Neural cell (in vitro differentiated cells): ENCODE results near the gene TMEM131L. TPM values are rescaled to one million over a fixed set of nuclear protein-coding genes. Genes with fewer than 3 reads are reported as not detected.
"Not testable (repeated sequence)": the region's sequence is repeated elsewhere in the genome, so short reads cannot be mapped to it uniquely, and the experiment has no call there.

Source experiments
- H2AFZ ChIP-seq: fragments of 200-600, 300-800 bp; sonication (generic), shearing (Covaris generic); 2 replicates; pipeline ENCODE4 v1.6.0; 2014; ENCODE audit warnings: low read depth, mild to moderate bottlenecking, antibody characterized with exemption, low read length, moderate library complexity
- H3F3A ChIP-seq: fragments of 200-600 bp; shearing (Covaris generic); 2 replicates; pipeline ENCODE4 v1.6.1; 2016; ENCODE audit warnings: mild to moderate bottlenecking, moderate library complexity, mixed read lengths, antibody characterized with exemption, low read length; ENCODE audit not compliant: insufficient read depth, poor library complexity, severe bottlenecking
- H3K27ac ChIP-seq: fragments of 200-600, 300-800 bp; sonication (generic), shearing (Covaris generic); 2 replicates; pipeline ENCODE4 v1.5.1; 2014; ENCODE audit warnings: mild to moderate bottlenecking, low read length, moderate library complexity
- H3K27me3 ChIP-seq: fragments of 300-800, 200-600 bp; sonication (generic), shearing (Covaris generic); 2 replicates; pipeline ENCODE4 v1.6.0; 2014; ENCODE audit warnings: mild to moderate bottlenecking, low read depth, low read length, moderate library complexity; ENCODE audit not compliant: insufficient read depth
- H3K36me3 ChIP-seq: fragments of 300-800, 200-600 bp; sonication (generic), shearing (Covaris generic); 2 replicates; pipeline ENCODE4 v1.5.1; 2014; ENCODE audit warnings: mild to moderate bottlenecking, antibody characterized with exemption, low read length, moderate library complexity; ENCODE audit not compliant: insufficient read depth
- H3K4me2 ChIP-seq: fragments of 300-800, 200-600 bp; sonication (generic), shearing (Covaris generic); 2 replicates; pipeline ENCODE4 v1.6.0; 2014; ENCODE audit warnings: mild to moderate bottlenecking, low read length
- H3K4me3 ChIP-seq: fragments of 300-800, 200-600 bp; sonication (generic), shearing (Covaris generic); 2 replicates; pipeline ENCODE4 v1.5.1; 2014; ENCODE audit warnings: mild to moderate bottlenecking, low read length, moderate library complexity
- H3K79me2 ChIP-seq: fragments of 200-600 bp; shearing (Covaris generic); replicated peaks from 2 replicates; pipeline ENCODE4 v1.6.0; 2014; ENCODE audit warnings: mild to moderate bottlenecking, low read length, moderate library complexity; ENCODE audit not compliant: insufficient read depth
- H3K9ac ChIP-seq: fragments of 300-800, 200-600 bp; sonication (generic), shearing (Covaris generic); 2 replicates; pipeline ENCODE4 v1.6.1; 2016; ENCODE audit warnings: mild to moderate bottlenecking, low read length, mixed read lengths
- H3K9me2 ChIP-seq: fragments of 200-600 bp; shearing (Covaris generic); 2 replicates; pipeline ENCODE4 v1.6.1; 2016; ENCODE audit warnings: mild to moderate bottlenecking, low read length, mixed read lengths; ENCODE audit not compliant: insufficient read depth
- H3K9me3 ChIP-seq: fragments of 200-600, 300-800 bp; sonication (generic), shearing (Covaris generic); 2 replicates; pipeline ENCODE4 v1.6.1; 2016; ENCODE audit warnings: mild to moderate bottlenecking, mixed run types, low read length, moderate library complexity, mixed read lengths
- H4K20me1 ChIP-seq: fragments of 200-600 bp; shearing (Covaris generic); 2 replicates; pipeline ENCODE4 v1.6.1; 2016; ENCODE audit warnings: mild to moderate bottlenecking, mixed run types; ENCODE audit not compliant: insufficient read depth
- EP300 ChIP-seq: fragments of 450-650 bp; conservative IDR thresholded peaks from 2 replicates; pipeline ENCODE4 v1.6.1; 2014; ENCODE audit warnings: antibody characterized with exemption, mild to moderate bottlenecking, moderate library complexity; ENCODE audit not compliant: poor library complexity, severe bottlenecking
- EZH2 ChIP-seq: fragments of 200-600, 300-800 bp; shearing (Covaris generic), sonication (generic); IDR thresholded peaks from 2 replicates; pipeline ENCODE4 v1.6.1; 2014; ENCODE audit warnings: antibody characterized with exemption, low read length, borderline replicate concordance, mild to moderate bottlenecking; ENCODE audit not compliant: insufficient read depth, poor library complexity, severe bottlenecking
- MXI1 ChIP-seq: fragments of 450-650 bp; conservative IDR thresholded peaks from 2 replicates; pipeline ENCODE4 v1.6.1; 2014; ENCODE audit warnings: antibody characterized with exemption, mild to moderate bottlenecking; ENCODE audit not compliant: poor library complexity, severe bottlenecking
- POLR2AphosphoS5 ChIP-seq: IDR thresholded peaks from 2 replicates; pipeline ENCODE4 v1.6.1; 2012
- RAD21 ChIP-seq: fragments of 450-650 bp; conservative IDR thresholded peaks from 2 replicates; pipeline ENCODE4 v1.6.1; 2014; ENCODE audit warnings: antibody characterized with exemption, mild to moderate bottlenecking, moderate library complexity
- REST ChIP-seq: IDR thresholded peaks from 2 replicates; pipeline ENCODE4 v1.6.1; 2012; ENCODE audit warnings: borderline replicate concordance
- SMC3 ChIP-seq: fragments of 450-650 bp; conservative IDR thresholded peaks from 2 replicates; pipeline ENCODE4 v1.6.1; 2014; ENCODE audit warnings: antibody characterized with exemption, mild to moderate bottlenecking, moderate library complexity; ENCODE audit not compliant: poor library complexity
- TAF1 ChIP-seq: IDR thresholded peaks from 2 replicates; pipeline ENCODE4 v1.6.1; 2012; ENCODE audit warnings: low read depth
- polyA plus RNA-seq: library from polyadenylated mRNA; depleted of rRNA; stranded (reverse); fragments of >200 nt; gene quantifications from 2 replicates; pipeline ENCODE4 v1.2.3, GENCODE V29; 2014
- TF ChIP-seq, protein P1 (sequence below): fragments of 450-650 bp; IDR thresholded peaks from 2 replicates; pipeline ENCODE4 v1.5.1; 2014; ENCODE audit warnings: antibody characterized with exemption, mild to moderate bottlenecking, moderate library complexity; ENCODE audit not compliant: poor library complexity, severe bottlenecking

The TMEM131L gene
- polyA plus RNA-seq, 1 donor from 2014 or later = 11.1 TPM

GRCh38 chr4:153603258-153603657, 137.1 kb downstream of the TMEM131L start:
- no peak overlapping the region for H3K9ac ChIP-seq
- H3K4me3 ChIP-seq = no peak overlapping the region
- peaks cover 24% of the 10 kb centered on the region for H3K36me3 ChIP-seq
- no peaks in the 10 kb centered on the region for H3K9me2 ChIP-seq
- TF ChIP-seq REST (no peak), TAF1 (no peak), MXI1 (no peak), EP300 (no peak), POLR2AphosphoS5 (no peak), EZH2 (no peak), SMC3 (no peak), RAD21 (no peak)
- TF ChIP-seq, protein P1, sequence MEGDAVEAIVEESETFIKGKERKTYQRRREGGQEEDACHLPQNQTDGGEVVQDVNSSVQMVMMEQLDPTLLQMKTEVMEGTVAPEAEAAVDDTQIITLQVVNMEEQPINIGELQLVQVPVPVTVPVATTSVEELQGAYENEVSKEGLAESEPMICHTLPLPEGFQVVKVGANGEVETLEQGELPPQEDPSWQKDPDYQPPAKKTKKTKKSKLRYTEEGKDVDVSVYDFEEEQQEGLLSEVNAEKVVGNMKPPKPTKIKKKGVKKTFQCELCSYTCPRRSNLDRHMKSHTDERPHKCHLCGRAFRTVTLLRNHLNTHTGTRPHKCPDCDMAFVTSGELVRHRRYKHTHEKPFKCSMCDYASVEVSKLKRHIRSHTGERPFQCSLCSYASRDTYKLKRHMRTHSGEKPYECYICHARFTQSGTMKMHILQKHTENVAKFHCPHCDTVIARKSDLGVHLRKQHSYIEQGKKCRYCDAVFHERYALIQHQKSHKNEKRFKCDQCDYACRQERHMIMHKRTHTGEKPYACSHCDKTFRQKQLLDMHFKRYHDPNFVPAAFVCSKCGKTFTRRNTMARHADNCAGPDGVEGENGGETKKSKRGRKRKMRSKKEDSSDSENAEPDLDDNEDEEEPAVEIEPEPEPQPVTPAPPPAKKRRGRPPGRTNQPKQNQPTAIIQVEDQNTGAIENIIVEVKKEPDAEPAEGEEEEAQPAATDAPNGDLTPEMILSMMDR = no peak
- no peaks in the 10 kb centered on the region for H3K9me3 ChIP-seq
- no peaks in the 10 kb centered on the region for H3K79me2 ChIP-seq
- no peak overlapping the region for H3K27ac ChIP-seq
- no peak overlapping the region for H3K4me2 ChIP-seq
- H4K20me1 ChIP-seq = no peaks in the 10 kb centered on the region
- no peak overlapping the region for H2AFZ ChIP-seq
- H3F3A ChIP-seq = no peaks in the 10 kb centered on the region
- H3K27me3 ChIP-seq = no peaks in the 10 kb centered on the region

GRCh38 chr4:153603835-153604234, 137.7 kb downstream of the TMEM131L start:
- TF ChIP-seq MXI1 (no peak), POLR2AphosphoS5 (no peak), EZH2 (no peak), TAF1 (no peak), EP300 (no peak), SMC3 (no peak), REST (no peak)
- TF ChIP-seq, protein P1 = no peak
- H3K27me3 ChIP-seq = no peaks in the 10 kb centered on the region
- H3K9me3 ChIP-seq = no peaks in the 10 kb centered on the region
- no peak overlapping the region for H3K9ac ChIP-seq
- H3F3A ChIP-seq = no peaks in the 10 kb centered on the region
- H4K20me1 ChIP-seq = no peaks in the 10 kb centered on the region
- peaks cover 23% of the 10 kb centered on the region for H3K36me3 ChIP-seq
- H3K4me2 ChIP-seq = no peak overlapping the region
- no peaks in the 10 kb centered on the region for H3K79me2 ChIP-seq
- H3K4me3 ChIP-seq = no peak overlapping the region
- no peak overlapping the region for H2AFZ ChIP-seq
- H3K9me2 ChIP-seq = no peaks in the 10 kb centered on the region
- H3K27ac ChIP-seq = no peak overlapping the region

GRCh38 chr4:153609070-153609469, 142.9 kb downstream of the TMEM131L start:
- not testable (repeated sequence) for H3K4me3 ChIP-seq, H4K20me1 ChIP-seq, H3K9me3 ChIP-seq, H3K27ac ChIP-seq, H2AFZ ChIP-seq, H3F3A ChIP-seq, H3K9me2 ChIP-seq, H3K27me3 ChIP-seq, H3K4me2 ChIP-seq, H3K9ac ChIP-seq, H3K79me2 ChIP-seq
- peaks cover 14% of the 10 kb centered on the region for H3K36me3 ChIP-seq
